ENCODE measurements around the gene SLC17A1.

The SLC17A1 gene

DNA sequence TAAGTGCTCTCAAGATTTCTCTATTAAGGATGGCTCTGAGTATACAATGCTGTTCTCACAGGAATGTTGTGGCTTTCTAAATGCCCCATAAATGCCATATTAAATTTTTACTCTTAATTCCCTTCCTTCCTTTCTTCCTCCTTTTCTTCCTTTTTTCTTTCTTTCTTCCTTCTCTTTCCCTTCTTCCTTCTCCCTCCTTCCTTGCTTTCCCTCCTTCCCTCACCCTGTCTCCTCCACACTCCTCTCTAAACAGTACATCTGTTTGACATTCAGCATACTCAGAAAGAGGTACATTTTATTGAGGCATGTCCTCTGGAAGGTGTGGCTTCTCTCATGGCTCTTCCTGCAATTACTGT is 433 bp upstream of the SLC17A1 start:
- no peak for DNase-seq

GRCh38 chr6:25830458-25830857 is 1.4 kb downstream of the SLC17A1 start:
- DNase-seq, result no peak

DNA sequence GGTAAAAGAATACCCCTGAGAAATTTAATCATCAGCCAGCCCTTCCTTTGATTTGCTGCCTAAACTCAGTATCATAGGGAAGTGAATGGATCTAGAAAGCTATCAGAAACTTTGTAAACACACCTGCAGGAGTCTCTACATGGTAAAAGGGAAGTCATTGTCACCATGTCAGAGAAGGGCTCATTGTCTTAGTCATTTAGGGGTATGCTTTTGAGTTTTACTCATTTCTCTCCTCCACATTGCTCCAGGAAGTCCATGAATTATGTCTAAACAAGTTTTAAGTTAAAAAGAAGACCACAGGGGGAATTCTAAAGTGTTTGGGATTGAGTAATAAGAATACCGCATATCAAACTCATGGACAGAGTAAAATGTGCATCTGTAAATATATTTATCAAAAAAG is 2.5 kb downstream of the SLC17A1 start:
- no peak for DNase-seq

DNA sequence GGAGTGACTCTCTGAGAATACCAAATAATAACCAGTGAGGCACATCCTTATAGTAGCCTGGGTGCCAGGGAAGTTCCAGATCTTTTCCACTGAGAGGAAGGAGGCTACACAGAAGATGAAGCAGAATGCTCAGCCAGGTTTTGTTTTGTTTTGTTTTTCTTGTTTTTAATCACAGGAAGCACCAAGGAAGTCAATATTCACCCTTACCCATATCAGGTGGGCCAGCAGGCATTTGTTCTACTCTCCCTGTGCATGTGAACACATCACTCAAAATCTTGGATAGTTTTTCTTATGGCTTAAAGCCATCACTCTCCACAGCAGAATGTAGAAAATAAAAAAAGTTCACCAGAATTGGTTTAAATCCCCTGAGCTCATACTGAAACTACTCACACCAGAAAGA is 10.5 kb downstream of the SLC17A1 start:
- no peak for DNase-seq

- DNase-seq, result no peak
Observed at GRCh38 chr6:25816252-25816651, 15.6 kb downstream of the SLC17A1 start.

DNA sequence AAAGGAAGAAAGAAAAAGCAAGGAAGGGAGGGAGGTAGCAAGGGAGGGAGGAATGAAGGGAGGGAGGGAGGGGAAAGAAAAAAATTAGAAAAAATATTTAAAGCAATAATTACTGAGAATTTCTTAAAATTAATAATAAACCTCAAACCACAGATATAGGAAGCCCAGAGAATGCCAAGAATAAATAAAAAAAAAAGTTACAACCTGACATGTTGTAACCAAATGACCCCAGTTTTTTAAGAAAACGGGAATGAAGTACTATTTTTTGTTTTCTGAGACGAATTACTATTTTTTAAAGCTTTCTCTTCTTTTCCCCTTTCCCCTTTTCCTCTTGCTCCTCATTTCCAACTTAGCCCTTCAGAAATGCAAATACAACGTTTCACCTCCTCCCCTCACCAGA is 16.7 kb downstream of the SLC17A1 start:
- no peak for DNase-seq

DNA sequence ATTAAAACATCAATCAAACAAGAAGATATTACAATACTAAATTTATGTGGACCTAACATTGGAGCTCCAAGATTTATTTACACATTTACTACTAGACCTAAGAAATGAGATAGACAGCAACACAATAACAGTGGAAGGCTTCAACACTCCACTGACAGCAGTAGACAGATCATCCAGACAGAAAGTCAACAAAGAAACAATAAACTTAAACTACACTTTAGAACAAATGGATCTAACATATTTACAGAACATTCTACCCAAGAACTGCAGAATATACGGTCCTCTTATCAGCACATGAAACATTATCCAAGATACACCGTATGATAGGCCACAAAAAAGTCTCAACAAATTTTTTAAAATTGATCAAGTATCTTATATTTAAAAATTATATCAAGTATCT is 27.0 kb downstream of the SLC17A1 start:
- no peak for DNase-seq

GRCh38 chr6:25801436-25801835 is 30.4 kb downstream of the SLC17A1 start:
- DNase-seq, result no peak

GRCh38 chr6:25794784-25795183 is 37.1 kb downstream of the SLC17A1 start:
- no peak for DNase-seq

GRCh38 chr6:25793970-25794369 is 37.9 kb downstream of the SLC17A1 start:
- DNase-seq, result no peak

- DNase-seq, result no peak
Observed at GRCh38 chr6:25792016-25792415, 39.8 kb downstream of the SLC17A1 start.

DNA sequence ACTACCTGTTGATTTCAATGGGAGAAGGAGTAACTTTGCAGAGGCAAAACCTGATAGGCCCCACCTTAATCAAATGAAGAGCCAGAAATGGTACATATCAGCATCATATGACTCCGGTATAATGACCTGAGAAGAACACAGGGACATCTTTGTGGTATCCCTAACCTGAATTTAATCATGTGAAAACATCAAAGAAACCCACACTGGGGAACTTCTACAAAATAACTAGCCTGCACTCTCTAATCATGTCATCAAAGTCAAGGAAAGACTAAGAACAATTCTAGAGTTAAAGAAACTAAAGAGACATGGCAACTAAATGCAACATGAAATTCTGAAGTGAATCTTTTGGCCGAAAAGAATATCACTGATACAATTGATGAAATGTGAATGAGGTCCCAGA is 42.4 kb downstream of the SLC17A1 start:
- DNase-seq, result no peak

- no peak for DNase-seq
Observed at GRCh38 chr6:25788305-25788922, 43.4 kb downstream of the SLC17A1 start.

DNA sequence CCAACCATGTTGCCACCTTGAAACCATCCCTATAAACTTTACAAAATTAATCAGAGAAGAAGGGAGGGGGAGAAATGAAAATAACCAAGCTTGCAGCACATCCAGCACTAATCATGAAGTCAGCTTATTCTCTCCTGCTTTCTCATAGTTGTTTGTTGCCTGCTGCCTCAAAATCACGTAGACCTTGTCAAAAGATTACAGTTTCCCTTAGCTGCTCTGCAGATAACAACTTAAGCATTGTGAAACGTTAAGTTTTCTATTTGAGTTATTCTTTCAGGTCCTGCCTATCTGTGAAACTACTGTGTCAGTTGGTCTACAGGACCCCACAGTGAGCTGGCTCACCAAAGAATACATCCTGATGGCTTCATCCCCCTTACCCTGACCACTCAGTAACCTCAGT is 44.4 kb downstream of the SLC17A1 start:
- DNase-seq, result no peak

DNA sequence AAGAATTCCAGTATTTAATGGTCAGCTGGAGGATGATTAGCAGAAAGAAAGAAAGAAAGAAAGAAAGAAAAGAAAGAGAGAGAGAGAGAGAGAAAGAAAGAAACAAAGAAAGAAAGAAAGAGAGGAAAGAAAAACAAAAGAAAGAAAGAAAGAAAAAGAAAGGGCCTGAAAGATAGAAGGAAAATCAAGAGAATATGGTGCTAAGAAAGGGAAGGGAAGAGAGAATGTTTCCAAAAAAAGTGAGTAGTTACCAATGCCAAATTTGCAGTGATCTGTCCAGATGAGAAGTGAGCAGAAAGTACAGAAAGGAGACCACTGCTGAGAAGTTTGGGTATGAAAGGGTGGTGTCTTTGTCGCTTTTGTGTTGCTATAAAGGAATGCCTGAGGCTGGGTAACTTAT is 50.7 kb downstream of the SLC17A1 start:
- no peak for DNase-seq

DNA sequence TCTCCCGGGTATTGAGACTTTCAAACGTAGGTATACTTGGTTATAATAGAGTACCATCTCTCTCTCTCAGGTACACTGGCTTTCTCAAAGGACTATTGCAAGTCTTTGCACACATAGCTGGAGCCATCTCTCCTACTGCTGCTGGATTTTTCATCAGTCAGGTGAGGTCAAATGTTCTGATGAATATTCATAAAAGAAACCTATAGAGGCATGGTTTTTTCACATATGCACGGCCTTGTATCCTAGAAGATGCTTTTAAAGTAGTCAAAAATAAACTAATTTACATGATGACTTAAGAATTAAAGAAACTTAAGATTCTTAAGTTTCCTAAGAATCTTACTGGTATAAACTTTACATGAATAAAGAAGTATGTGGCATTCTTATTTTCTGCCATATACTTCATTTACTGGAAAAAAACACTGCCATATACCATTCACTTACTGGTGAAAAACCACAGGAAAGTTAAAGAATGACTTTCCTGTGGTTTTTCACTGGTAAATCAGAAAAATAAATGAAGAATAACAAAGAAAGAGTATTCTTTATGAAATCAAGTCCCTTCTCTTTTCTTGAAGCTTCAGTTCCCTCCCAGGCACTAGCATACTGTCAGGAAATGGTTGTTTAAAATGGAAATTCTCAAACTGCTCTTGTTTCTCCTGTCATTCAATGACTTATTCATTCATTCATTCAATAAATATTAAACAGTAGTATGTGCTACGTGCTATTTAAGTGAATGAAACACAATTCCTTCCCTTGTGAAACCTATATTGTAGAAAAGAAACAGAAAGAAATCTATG is 53.8 kb downstream of the SLC17A1 start:
- DNase-seq, result no peak

GRCh38 chr6:25777031-25777430 is 54.8 kb downstream of the SLC17A1 start:
- DNase-seq, result no peak

GRCh38 chr6:25774120-25774715 is 57.6 kb downstream of the SLC17A1 start:
- no peak for DNase-seq

DNA sequence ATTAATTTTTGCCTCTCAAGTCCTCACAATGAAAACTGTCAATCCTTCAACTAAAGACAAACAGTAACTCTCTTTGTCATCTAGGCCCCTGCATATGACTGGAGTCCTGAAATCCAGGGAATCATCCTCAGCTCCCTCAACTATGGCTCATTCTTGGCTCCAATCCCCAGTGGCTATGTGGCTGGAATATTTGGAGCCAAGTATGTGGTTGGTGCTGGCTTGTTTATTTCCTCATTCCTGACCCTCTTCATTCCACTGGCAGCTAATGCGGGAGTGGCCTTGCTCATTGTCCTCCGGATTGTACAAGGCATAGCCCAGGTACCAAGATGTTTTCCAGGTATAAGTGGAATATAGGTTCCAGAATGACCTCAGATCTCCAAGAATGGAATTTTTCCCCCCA is 61.9 kb downstream of the SLC17A1 start:
- DNase-seq, result no peak

DNA sequence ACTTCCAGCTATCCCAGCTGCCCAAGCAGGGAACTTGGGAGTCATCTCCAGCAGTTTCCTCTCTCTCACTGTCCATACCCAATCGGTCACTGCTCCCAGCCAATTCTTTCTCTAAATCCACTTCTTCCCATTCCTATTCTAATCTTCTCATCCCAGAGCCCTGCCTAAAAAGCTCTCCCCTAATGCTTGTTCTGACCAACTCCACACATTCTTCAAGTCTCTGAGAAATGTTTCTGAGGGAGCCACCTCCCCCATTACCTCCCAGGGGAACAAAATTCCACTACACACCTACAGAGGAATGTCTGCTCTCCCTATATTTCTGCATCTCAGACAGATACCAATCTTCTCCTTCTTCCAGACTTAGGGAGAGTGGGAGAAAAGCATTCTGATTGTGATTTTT is 63.3 kb downstream of the SLC17A1 start:
- no peak for DNase-seq

DNA sequence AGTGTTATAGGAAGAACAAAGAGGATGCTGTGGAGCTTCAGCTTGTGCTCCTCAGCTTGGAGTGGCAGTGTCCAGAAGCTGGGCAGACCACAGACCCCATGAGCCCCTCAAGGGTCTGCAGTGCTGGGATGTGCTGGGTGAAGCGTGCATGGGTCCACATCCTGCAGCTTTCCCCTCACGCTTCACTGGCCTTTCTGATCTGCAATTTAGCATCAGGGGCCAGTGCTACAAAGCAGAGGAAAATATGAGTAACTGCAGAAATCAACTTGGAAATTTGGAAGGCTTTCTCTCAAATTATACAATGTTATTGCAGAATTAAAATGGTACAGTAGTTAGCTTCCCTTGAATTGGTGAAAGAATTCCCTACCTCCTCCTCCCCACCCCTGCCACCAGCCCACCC is 67.2 kb downstream of the SLC17A1 start:
- no peak for DNase-seq

- DNase-seq, result no peak
Observed at GRCh38 chr6:25757936-25758642, 73.8 kb downstream of the SLC17A1 start.

GRCh38 chr6:25756382-25757363 is 75.2 kb downstream of the SLC17A1 start:
- no peak for DNase-seq

All from NCI-H2107 (cell line).